Measurements from ENCODE around the gene FXYD1.

DNA sequence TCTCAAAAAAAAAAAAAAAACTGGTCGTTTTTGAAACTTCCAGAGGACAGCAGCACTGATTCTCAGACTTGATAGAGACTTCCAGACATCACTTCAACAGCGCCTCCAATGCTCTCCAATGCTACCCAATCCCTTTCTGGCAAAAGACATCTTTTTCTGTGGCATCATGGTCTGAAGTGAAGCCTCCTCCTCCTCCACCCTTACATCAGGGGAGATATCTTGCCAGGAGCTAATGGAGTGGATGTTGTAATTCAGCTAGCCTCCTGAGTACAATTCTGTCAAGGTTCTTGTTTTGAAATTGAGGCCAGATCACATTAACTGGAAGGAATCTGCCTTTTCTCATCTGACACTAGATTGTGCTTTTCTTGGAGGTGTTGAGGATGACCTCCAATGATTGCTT lies 40.1 kb downstream of the FXYD1 start:
- TF ChIP-seq POLR2A (IDR thresholded peaks at IDR 0.05; ENCODE audit: low read depth, low read length) (no peak), POLR2AphosphoS5 (IDR thresholded peaks at IDR 0.05; ENCODE audit: low read depth, low read length) (no peak), TAF1 (IDR thresholded peaks at IDR 0.05; ENCODE audit: borderline replicate concordance, low read depth, low read length) (no peak)

Data from GM12892 (cell line).